ENCODE results near the gene RALGPS1. TPM values are rescaled to one million over a fixed set of nuclear protein-coding genes. Genes with fewer than 3 reads are reported as not detected.

The RALGPS1 gene
- total RNA-seq, 2 experiments from 2014 or later: 14.1 to 14.4 TPM

DNA sequence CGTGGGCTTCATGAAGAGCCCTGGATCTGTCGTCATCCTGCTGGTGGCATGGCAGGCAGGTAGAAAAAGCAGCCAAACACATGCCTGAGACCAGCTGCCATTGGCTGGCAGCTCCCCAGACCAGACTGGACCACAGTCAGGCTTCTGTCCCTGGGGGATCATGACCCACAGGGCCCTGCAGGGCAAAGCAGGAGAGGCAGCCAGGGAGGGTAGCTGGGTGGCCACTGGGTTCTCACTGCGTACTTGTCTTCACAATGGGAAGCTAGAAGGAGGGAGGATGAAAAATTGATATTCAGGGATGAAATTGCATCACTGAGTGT lies 282.2 kb downstream of the RALGPS1 start:
- no peaks in the 10 kb centered on the region for H3K9me3 ChIP-seq (ENCODE audit: low read length)
- ChIA-PET CTCF (ENCODE audit: unreplicated experiment) (no interaction called here), POLR2A (interaction anchor here (0.8 kb wide), 1 partner anchor 18 kb away, joined by 8 read pairs; no protein-coding TSS in a partner anchor)
- TF ChIP-seq EZH2phosphoT487 (IDR thresholded peaks at IDR 0.05; ENCODE audit: borderline replicate concordance, low read depth, low read length) (no peak), CTCF (conservative IDR thresholded peaks at IDR 0.05; ENCODE audit: low read length) (no peak)
- no TSS peak for BruUV-seq (replicated peaks)
- no peaks in the 10 kb centered on the region for H3K79me2 ChIP-seq (ENCODE audit: insufficient read depth, low read depth, low read length)
- intact Hi-C loops (cut with micrococcal nuclease; ENCODE audit: unreplicated experiment): loop anchor here (10.0 kb wide), 1 partner anchor 102 kb away; no protein-coding TSS in a partner anchor
- no peak overlapping the region for H2AFZ ChIP-seq (ENCODE audit: low read length)
- H3K36me3 ChIP-seq (ENCODE audit: insufficient read depth, low read length): no peaks in the 10 kb centered on the region
- H3K27ac ChIP-seq (ENCODE audit: low read depth, low read length, poor library complexity, severe bottlenecking): no peak overlapping the region
- no peak overlapping the region for H3K4me2 ChIP-seq (ENCODE audit: low read length)
- H4K20me1 ChIP-seq (ENCODE audit: insufficient read depth, low read length): no peaks in the 10 kb centered on the region
- no peaks in the 10 kb centered on the region for H3K9me2 ChIP-seq (ENCODE audit: insufficient read depth, low read length)
- no peak for DNase-seq (ENCODE audit: low spot score)
- H3K4me1 ChIP-seq (ENCODE audit: insufficient read depth, low read length, poor library complexity, severe bottlenecking): peaks cover 3% of the 10 kb centered on the region
- H3K4me3 ChIP-seq (ENCODE audit: low read depth, low read length, poor library complexity, severe bottlenecking): no peak overlapping the region

DNA sequence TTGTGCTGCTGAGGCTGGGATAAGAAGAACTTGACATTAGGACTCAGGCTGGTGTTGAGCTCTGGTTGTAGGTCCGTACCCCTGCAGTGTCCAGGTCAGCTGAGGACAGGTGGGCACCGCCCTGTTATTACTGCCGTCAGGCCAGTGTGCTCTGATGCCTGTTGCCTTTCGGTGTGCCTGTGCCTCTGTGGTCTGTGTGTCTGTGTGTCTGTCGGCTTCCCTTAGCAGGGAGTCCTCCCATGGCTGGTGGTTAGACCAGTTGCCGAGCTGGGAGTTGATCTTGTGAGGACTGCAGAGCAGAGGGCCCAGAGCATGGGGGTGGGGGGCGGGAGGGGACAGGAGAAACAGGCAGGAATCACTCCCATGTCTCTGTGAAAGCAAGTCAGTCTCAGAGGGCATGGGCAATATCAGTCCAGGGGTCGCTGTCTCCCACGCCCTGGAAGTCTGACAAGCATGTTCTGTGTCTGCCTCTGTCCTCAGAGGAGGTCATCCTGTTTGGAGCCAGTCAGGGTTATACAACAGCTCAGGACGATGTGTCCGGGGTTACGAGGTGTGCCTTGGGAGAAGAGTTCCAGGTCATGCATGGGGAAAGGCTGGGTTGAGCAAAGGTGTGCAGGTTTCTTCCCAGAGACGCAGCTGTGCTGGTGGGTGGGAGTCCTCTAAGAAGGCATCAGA lies 282.7 kb downstream of the RALGPS1 start:
- ChIA-PET POLR2A (interaction anchor here (0.6 to 0.8 kb wide), 2 partner anchors 18 to 25 kb away, joined by 3 to 8 read pairs; no protein-coding TSS in a partner anchor), CTCF (ENCODE audit: unreplicated experiment) (no interaction called here)
- Histone ChIP-seq H3K36me3 (ENCODE audit: insufficient read depth, low read length) (no peaks in the 10 kb centered on the region), H3K4me1 (ENCODE audit: insufficient read depth, low read length, poor library complexity, severe bottlenecking) (peaks cover 3% of the 10 kb centered on the region), H3K9me3 (ENCODE audit: low read length) (no peaks in the 10 kb centered on the region), H3K4me3 (ENCODE audit: low read depth, low read length, poor library complexity, severe bottlenecking) (no peak overlapping the region), H3K9me2 (ENCODE audit: insufficient read depth, low read length) (no peaks in the 10 kb centered on the region), H4K20me1 (ENCODE audit: insufficient read depth, low read length) (no peaks in the 10 kb centered on the region), H3K4me2 (ENCODE audit: low read length) (no peak overlapping the region), H2AFZ (ENCODE audit: low read length) (no peak overlapping the region), H3K27ac (ENCODE audit: low read depth, low read length, poor library complexity, severe bottlenecking) (no peak overlapping the region), H3K79me2 (ENCODE audit: insufficient read depth, low read depth, low read length) (no peaks in the 10 kb centered on the region)
- intact Hi-C loops (cut with micrococcal nuclease; ENCODE audit: unreplicated experiment): loop anchor here (10.0 kb wide), 1 partner anchor 103 kb away; no protein-coding TSS in a partner anchor
- no peak for DNase-seq (ENCODE audit: low spot score)
- TF ChIP-seq EZH2phosphoT487 (IDR thresholded peaks at IDR 0.05; ENCODE audit: borderline replicate concordance, low read depth, low read length) (no peak), CTCF (conservative IDR thresholded peaks at IDR 0.05; ENCODE audit: low read length) (no peak)
- BruUV-seq (replicated peaks): no TSS peak

DNA sequence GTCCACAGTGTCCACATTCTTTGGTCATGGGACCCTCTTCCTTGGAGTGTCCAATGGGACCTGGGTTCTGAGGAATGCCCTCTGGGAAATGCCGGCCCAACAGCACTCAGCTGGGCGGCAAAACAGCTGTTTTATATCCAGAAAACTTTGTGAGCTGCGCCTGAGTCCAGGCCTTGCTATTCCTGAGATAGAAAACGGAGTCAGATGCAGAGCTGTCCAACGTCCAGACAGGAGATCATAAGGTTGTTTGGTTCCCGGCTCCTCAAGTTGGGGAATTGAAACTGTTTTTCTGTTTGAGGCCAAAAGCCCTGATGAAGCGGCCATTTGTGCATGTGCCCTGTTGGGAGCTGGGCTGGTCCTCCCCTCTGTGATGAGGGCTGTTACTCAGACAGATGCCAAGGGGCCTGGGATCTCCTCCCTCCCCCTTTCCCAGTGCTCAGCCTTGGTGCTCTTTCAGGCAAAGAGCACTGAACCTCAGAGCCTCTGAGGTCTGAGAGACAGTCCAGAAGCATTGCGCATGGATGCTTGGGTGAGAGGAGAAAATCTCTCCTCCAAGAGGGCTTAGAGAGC lies 283.4 kb downstream of the RALGPS1 start:
- H3K9me2 ChIP-seq (ENCODE audit: insufficient read depth, low read length): no peaks in the 10 kb centered on the region
- peaks cover 3% of the 10 kb centered on the region for H3K4me1 ChIP-seq (ENCODE audit: insufficient read depth, low read length, poor library complexity, severe bottlenecking)
- H2AFZ ChIP-seq (ENCODE audit: low read length): no peak overlapping the region
- intact Hi-C loops (cut with micrococcal nuclease; ENCODE audit: unreplicated experiment): loop anchor here (10.0 kb wide), 1 partner anchor 103 kb away; no protein-coding TSS in a partner anchor
- H3K36me3 ChIP-seq (ENCODE audit: insufficient read depth, low read length): no peaks in the 10 kb centered on the region
- H3K79me2 ChIP-seq (ENCODE audit: insufficient read depth, low read depth, low read length): no peaks in the 10 kb centered on the region
- H3K27ac ChIP-seq (ENCODE audit: low read depth, low read length, poor library complexity, severe bottlenecking): no peak overlapping the region
- no peak for TF ChIP-seq CTCF (conservative IDR thresholded peaks at IDR 0.05; ENCODE audit: low read length)
- no peak for TF ChIP-seq EZH2phosphoT487 (IDR thresholded peaks at IDR 0.05; ENCODE audit: borderline replicate concordance, low read depth, low read length)
- H3K4me2 ChIP-seq (ENCODE audit: low read length): no peak overlapping the region
- H3K9me3 ChIP-seq (ENCODE audit: low read length): no peaks in the 10 kb centered on the region
- no TSS peak for BruUV-seq (replicated peaks)
- POLR2A ChIA-PET: no interaction called here
- no peaks in the 10 kb centered on the region for H4K20me1 ChIP-seq (ENCODE audit: insufficient read depth, low read length)
- no peak overlapping the region for H3K4me3 ChIP-seq (ENCODE audit: low read depth, low read length, poor library complexity, severe bottlenecking)
- DNase-seq (ENCODE audit: low spot score): no peak
- CTCF ChIA-PET (ENCODE audit: unreplicated experiment): no interaction called here

All from OCI-LY7 (cell line).